Activated T-helper 9 cell treated with anti-CD3 and anti-CD28 coated beads, Interleukin-2, amount 50 U/mL, for 16 hours (primary cell): ENCODE measurements around the gene GPER1.
"Not testable (repeated sequence)": the region's sequence is repeated elsewhere in the genome, so short reads cannot be mapped to it uniquely, and the experiment has no call there.

ENCODE experiments used
- DNase-seq: peaks from one replicate; pipeline ENCODE4 v3.0.0-alpha.2; 2020; ENCODE audit warnings: low read depth

Gene GPER1

GRCh38 chr7:1121476-1121875 lies 33.6 kb downstream of the GPER1 start:
- DNase-seq: no peak

DNA sequence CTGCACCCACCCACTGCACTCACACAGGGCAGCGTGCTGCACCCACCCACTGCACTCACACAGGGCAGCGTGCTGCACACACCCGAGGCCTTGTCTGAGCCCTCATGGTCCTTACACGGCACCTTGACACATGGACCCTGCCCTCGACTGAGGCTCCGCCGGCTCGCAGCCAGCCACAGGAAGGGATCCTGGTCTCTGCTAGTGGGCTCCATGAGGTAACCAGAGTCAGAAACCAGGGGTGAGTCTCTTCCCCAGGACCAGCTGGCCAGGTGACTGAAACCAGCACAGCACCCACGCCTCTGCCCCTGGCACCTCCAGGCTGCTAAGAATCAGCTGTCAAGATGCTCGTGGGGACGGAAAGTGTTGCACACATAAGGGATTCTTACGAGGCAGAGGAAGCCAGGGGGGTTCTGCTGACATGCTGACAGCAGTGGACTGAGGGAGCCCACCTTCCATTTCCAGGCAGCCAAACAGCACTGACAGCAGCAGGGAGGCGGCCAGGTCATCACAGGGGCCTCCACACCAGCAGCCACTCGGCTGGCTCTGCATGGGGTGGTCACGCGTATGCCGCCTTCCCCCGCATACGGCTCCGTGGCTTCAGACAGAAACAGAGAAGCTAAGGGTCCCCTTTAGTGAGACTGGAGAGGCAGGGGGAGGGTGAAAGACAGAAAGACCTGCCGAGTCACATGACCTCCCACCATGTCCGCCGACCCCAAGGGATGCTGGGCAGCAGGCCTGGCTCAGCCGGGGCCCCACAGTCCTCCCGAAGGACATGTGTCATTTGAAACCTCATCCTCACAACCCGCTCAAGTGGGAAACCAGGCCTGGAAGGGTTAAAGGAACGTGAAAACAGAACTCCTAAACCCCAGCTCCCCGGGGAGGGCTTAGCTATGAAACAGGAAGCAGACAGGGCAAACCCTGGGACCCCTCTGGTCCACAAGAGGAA lies 34.2 kb downstream of the GPER1 start:
- DNase-seq: no peak

- no peak for DNase-seq
These were observed 35.1 kb downstream of the GPER1 start for GRCh38 chr7:1122832-1123501.

DNA sequence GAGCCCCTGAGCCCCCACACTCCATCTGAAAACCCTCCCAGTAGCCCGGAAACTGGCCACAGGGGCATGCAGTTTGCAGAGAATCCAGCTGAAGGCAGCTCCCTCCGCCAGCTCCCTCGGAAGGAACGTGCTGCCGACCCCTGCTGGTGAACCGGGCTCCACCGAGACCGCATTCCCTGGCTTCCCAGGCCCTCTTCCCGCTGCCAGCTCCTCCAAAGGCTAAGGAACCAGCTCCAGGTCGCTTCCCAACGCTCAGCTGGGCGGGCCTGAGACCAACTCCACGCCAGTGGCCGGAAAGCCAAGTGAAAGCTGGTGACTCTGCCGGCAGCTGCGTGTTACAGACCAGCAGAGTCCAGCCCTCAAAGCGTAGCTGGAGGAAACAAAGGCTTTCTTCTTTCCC lies 35.8 kb downstream of the GPER1 start:
- DNase-seq: no peak

DNA sequence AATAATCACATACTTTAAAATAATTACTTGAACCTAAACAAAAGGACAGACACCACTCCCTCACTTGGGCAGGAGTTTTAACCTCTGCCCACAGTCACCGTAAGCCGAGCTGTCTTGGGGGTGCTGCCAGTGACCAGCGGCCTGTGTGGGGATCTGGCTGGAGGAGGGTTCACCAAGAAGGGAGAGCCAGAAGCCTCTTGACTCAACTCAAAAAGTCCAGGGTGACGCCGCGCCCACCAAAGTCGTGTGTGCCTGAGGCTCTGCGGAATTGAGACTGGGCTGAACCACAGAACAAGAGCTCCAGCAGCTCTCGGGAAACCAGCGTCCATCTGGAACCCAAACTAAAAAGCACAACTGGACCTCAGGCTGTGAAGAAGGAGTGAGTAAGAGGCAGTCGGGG lies 36.3 kb downstream of the GPER1 start:
- DNase-seq: no peak

GRCh38 chr7:1124816-1125602 lies 37.1 kb downstream of the GPER1 start:
- no peak for DNase-seq

- no peak for DNase-seq
These were observed 37.7 kb downstream of the GPER1 start for GRCh38 chr7:1125603-1125969.

DNA sequence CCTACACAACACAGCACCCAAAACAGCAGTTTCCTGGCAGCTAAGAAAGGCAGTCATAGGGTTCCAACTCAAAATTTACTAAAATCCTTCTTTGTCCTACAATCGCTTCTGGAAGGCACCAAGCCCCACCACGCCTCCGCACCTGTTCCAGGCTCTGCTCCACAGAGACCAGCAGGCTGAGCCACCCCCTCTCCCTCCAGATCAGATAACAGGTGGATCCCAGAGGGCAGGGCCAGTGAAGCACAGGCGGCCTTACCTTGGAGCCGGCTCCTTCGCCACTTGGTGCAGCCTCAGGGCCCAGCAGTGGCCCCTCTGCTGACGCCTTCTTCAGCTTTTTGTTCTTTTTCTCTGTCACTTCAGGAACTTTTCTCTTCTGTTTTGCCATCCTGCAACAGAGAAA lies 39.1 kb downstream of the GPER1 start:
- DNase-seq: no peak

DNA sequence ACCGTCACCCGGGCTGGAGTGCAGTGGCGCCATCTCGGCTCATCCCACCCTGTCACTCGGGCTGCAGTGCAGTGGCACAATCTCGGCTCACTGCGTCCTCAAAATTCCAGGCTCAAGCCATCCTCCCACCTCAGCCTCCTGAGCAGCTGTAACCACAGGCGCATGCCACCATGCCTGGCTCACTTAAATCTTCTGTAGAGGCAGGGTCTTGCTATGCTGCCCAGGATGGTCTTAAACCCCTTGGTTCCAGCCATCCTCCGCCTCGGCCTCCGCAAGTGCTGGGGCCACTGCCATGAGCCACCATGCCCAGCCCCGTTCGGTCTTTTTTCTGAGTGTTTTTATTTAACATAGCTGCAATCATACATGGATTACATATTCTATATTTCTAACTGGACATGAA lies 41.5 kb downstream of the GPER1 start:
- DNase-seq: no peak

DNA sequence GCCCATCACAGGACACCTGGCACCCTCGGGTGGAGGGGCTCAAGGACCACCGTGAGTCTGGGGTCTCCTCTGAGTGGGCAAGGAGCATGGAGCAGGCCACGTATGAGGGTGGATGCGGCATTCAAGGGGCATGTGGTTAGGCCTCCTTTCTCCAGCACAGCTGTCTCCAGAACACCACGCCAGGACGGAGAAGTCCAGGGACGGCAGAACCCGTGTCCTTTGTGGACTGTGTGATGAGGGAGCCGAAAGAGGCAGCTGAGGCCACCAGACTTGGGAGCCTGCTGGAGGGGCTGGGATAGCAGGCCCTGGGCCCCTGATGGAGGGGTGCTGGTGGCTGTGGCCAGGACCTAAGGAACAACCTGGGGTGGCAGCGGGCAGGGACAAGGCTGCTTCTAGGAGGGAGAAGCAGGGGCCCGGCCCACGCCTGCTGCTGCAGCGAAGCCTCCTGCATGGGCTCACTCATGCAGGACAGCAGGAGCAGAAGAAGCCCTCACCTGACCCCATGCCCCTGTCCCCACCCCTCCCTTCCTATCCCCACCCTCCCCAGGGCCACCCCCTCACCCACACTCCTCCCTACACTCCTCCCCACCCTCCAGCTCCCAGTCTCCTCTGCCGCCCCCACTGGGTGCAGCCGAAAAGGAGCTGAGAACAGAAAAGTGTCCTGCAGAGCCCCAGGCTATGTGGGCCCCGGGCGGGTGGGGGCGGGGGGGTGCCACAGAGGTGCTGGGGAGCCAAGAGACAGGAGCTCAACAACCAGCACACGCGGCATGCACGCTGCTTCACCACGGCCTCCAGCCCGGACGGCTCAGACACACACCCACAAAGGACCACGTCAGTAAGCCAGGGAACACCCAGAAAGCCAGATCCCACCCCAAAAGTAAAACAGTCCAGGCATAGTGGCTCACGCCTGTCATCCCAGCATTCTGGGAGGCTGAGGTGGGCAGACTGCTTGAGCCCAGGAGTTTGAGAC lies 42.4 kb downstream of the GPER1 start:
- no peak for DNase-seq

DNA sequence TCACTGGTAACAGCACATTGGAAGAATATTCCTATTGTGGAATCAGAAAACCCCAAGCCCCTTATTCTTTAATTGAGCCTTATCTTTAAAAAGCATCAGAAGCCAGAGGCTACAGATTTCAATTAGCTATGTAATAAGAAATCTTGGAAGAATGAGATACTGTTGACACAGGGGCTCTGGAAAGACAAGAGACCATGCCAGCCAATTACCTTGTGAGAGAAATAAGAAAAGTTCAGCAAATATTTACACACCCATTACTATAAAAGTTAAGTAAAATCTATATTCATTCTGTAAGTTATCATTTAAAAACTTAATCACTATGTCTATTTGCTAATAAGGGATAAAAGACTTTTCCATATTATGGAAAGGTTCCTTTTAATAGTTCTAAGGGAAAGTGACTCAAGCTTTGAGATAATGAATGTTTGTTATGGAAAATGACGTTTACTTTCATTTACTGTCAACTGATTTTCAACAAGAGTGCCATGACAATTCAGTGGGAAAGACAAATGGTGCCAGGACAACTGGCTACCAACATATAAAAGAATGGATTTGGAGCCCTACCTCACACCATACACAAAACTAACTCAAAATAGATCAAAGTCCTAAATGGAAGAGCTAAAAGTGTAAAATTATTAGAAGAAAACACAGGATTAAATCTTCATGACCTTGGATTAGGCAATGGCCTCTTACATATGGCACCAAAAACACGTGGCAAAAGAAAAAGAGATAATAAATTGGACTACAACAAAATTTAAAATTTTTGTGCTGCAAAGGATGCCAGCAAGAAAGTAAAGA lies 43.8 kb downstream of the GPER1 start:
- DNase-seq: no peak

DNA sequence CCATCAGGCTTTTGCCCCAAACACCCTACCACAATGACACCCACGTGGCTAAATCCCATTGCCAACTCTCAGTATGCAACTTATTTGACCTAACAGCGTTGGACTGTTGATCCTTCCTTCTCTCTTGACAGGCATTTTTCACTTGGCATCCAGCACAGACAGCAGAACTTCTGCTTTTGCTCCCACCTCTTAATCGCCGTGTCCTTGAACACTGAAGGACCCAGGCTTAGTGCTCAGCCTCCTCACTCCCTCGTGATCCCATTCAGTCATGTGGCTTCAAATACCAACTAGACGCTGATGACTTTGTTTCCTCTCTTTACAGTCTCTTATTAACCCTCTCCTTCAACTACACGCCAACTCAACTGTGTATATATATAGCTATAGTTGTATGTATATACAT lies 47.0 kb downstream of the GPER1 start:
- DNase-seq: no peak

GRCh38 chr7:1136841-1137516 lies 49.1 kb downstream of the GPER1 start:
- DNase-seq: no peak

- DNase-seq: no peak
These were observed 49.7 kb downstream of the GPER1 start for GRCh38 chr7:1137517-1138167.

DNA sequence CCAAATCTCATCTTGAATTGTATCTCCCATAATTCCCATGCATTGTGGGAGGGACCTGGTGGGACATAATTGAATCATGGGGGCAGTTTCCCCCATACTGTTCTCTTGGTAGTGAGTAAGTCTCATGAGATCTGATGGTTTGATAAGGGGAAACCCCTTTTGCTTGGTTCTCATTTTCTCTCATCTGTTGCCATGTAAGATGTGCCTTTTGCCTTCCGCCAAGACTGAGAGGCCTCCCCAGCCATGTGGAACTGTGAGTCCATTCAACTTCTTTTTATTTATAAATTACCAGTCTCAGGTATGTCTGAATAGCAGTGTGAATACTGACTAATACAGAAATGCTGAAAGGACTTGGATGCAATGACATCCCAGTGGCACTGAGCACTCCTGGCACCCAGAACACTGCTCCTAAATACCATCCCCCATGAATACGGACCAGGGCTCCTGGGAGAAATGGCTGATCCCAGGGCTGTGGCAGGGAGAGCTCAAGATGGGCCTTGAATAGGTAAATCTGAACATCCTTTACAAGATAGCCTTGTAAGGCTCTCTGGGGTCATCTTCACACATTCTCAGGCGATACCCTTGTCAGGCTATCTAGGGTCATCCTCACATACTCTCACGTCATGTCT lies 52.7 kb downstream of the GPER1 start:
- DNase-seq: no peak

DNA sequence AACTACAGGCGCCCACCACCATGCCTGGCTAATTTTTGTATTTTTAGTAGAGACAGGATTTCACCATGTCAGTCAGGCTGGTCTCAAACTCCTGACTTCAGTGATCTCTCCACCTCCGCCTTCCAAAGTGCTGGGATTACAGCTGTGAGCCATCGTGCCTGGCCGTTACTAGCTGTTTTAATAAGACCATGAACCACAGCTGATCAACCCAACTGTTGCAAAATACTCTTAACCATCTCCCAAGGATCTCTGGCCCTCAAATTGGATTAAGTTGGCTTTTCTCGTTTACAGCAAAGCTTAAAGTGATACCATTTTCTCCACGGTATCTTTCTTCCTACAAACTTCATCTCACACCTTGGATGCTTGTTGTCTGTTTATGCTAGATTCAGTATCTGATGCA lies 53.7 kb downstream of the GPER1 start:
- no peak for DNase-seq

DNA sequence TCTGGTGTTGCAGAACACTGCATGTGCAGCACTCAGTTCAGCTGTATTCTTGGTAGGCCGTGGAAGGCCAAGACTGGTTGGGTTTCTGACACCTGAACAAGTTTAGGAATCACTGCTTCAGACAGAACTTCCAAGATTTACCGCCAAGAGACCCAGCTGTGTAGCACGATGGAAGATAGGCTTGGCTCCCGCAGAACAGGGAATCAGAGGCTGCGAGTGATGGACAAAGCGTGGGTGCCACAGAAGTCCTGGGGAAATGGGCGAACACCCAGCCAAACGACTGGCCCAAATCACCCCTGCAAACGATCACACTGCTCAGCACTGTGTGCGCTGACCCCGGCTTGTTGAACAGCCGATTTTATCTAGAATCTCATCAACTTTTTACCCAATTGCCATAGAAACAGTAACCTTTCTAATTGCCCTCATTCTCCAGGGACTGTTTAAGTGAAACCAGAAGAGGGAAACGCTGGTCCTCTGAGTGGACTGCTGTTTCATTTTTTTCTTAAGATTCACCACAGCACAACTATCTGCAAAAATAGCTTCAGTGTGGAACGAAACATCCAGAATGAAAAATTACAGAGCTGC lies 54.2 kb downstream of the GPER1 start:
- no peak for DNase-seq

- not testable (repeated sequence) for DNase-seq
These were observed 55.1 kb downstream of the GPER1 start for GRCh38 chr7:1143031-1143430.
